Fibroblast of the aortic adventitia (primary cell): ENCODE data around the gene TMCO1. TPM values are rescaled to one million over a fixed set of nuclear protein-coding genes. Genes with fewer than 3 reads are reported as not detected.
"Not testable (repeated sequence)": the region's sequence is repeated elsewhere in the genome, so short reads cannot be mapped to it uniquely, and the experiment has no call there.

Source experiments
- DNase-seq: peaks from one replicate; pipeline ENCODE4 v3.0.0-alpha.2; 2010; ENCODE audit warnings: low read depth
- H3K4me3 ChIP-seq: 2 replicates; pipeline ENCODE4 v1.5.1; 2011; ENCODE audit warnings: low read depth, mild to moderate bottlenecking, control low read depth, low read length, moderate library complexity
- total RNA-seq: library from RNA; depleted of rRNA; stranded (reverse); fragments of >200 nt; gene quantifications from 2 replicates; pipeline ENCODE4 v1.2.3, GENCODE V29; 2012; ENCODE audit warnings: low replicate concordance
- TF ChIP-seq, protein P1 (sequence below): IDR thresholded peaks from 2 replicates; pipeline ENCODE4 v1.5.1; 2011; ENCODE audit warnings: mild to moderate bottlenecking, low read length, control low read depth, inconsistent platforms; ENCODE audit not compliant: insufficient read depth

The TMCO1 gene
- total RNA-seq, 1 donor, result 112 TPM

DNA sequence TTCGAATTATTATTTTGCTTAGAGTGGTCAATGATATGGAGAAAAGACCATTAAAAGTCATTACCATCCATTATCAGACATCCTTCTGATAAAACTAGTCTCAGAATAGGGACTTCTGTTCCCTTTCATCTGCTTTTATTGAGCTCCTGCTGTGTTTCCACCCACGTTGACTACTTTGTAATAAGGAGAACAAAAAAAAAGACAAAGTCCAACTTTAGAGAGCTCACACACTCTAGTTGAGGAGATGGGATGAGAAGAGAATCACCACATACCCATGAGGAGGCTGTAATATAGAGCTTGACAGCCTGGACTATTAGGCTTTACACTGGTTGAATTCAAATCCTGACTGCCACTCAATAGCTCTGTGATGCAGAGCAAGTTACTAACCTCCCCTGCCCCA, 42.5 kb downstream of the TMCO1 start:
- TF ChIP-seq, protein P1, sequence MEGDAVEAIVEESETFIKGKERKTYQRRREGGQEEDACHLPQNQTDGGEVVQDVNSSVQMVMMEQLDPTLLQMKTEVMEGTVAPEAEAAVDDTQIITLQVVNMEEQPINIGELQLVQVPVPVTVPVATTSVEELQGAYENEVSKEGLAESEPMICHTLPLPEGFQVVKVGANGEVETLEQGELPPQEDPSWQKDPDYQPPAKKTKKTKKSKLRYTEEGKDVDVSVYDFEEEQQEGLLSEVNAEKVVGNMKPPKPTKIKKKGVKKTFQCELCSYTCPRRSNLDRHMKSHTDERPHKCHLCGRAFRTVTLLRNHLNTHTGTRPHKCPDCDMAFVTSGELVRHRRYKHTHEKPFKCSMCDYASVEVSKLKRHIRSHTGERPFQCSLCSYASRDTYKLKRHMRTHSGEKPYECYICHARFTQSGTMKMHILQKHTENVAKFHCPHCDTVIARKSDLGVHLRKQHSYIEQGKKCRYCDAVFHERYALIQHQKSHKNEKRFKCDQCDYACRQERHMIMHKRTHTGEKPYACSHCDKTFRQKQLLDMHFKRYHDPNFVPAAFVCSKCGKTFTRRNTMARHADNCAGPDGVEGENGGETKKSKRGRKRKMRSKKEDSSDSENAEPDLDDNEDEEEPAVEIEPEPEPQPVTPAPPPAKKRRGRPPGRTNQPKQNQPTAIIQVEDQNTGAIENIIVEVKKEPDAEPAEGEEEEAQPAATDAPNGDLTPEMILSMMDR, result no peak
- DNase-seq, result no peak
- H3K4me3 ChIP-seq, result no peak overlapping the region

DNA sequence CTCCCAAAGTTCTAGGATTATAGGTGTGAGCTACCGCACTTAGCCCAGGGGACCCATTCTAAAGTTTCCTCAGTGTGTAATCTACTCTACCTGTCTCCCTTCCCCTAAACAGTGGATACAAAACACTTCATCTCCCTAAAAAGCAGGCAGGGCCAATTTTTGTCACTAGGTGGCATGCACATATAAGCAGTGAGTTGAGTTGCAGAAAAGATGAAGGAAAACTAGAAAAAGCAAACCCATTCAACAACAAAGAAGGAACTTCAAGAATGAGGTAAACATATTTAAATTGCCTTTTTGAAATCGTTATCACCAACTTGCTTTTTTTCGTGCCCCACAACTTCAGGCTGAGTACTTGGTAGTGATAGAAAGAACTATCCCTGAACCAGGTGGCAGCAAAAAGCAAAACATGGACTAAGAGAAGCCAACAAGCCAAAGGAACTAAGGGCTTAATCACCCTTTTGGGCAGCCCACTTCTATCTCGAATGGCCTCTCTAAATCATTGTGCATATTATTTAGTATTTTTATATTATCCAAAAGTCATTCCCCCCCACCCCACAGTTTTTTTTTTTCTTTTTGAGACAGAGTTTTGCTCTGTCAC, 50.7 kb downstream of the TMCO1 start:
- TF ChIP-seq, protein P1, result peak; percentile 94
- H3K4me3 ChIP-seq, result no peak overlapping the region
- peak; percentile 82 for DNase-seq

DNA sequence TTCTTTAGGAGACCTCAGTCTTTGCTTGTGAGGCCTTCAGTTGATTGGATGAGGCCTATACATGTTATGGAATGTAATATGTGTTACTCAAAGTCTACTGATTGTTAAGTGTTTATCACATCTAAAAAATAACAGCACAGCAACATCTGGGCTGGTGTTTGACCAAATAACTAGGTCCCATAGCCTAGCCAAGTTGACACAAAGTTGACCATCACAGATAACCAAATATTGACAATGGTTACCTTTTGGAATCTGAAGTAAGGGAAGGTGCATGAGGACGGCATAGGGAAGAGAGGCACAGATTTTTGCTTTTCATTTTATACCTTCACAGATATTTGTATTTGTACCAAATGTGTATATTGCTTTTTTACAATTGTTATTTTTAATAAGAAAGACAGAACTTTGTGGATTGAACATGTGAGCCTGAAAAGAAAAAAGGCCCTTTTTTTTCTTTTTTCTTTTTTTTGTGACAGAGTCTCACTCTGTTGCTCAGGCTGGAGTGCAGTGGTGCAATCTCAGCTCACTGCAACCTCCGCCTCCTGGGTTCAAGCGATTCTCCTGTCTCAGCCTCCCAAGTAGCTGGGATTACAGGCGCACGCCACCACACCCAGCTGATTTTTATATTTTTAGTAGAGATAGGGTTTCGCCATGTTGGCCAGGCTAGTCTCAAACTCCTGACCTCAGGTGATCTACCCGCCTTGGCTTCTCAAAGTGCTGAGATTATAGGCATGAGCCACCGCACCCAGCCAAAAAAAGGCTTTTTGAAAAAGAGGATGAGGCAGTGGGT, 52.2 kb downstream of the TMCO1 start:
- DNase-seq, H3K4me3 ChIP-seq: not testable (repeated sequence)

DNA sequence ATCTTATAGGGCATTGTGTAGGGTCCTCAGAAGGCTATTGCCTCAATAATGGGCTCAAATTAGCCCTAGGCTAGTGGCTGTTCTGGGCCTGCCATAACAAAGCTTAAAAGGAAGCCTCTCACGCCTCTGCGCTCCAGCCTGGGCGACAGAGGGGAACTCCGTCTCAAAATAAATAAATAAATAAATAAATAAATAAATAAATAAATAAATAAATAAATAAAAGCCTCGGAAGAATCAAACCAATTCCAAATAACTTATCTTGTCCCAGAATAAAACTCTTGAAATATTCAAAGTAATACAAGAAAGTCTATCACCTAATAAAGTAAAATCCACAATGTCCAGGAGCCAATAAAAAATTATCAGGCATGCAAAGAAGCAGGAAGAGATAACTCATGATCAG, 55.9 kb downstream of the TMCO1 start:
- no peak for DNase-seq
- TF ChIP-seq, protein P1, result no peak
- H3K4me3 ChIP-seq, result no peak overlapping the region

DNA sequence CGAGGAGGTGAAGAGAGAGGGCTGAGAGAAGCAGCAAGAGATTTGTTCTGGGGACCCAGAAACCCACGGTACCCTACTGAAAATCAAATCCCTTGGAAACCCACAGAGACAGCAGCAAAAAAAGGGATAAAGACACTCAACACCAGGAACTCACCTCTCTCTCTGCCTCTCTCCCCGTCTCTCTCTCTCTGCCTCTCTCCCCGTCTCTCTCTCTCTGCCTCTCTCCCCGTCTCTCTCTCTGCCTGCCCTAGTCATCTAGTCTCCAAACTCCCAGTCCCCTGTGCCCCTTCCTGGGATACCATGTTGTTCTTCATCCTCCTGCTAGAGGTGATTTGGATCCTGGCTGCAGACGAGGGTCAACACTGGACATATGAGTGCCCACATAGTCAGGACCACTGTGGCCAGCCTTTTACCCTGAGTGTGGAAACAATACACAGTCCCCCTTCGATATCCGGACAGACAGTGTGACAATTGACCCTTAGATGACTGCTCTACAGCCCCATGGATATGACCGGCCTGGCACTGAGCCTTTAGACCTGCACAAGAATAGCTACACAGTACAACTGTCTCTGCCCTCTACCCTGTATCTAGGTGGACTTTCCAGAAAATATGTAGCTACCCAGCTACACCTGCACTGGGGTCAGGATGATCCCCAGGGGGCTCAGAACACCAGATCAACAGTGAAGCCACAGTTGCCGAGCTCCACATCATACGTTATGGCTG, 60.5 kb downstream of the TMCO1 start:
- DNase-seq, result no peak
- TF ChIP-seq, protein P1, result no peak
- no peak overlapping the region for H3K4me3 ChIP-seq

DNA sequence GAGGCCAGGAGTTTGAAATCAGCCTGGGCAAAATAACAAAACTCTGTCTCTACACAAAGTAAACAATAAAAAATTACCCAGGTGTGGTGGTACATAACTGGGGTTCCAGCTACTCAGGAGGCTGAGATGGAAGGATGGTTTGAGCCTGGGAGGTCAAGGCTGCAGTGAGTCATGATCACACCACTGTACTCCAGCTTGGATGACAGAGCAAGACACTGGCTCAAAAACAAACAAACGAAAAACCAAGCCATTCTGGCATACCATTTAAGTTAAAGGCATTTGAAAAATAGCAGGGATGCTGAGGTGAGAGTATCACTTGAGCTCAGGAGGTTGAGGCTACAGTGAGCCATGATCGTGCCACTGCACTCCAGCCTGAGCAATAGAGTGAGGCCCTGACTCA, 65.0 kb downstream of the TMCO1 start:
- H3K4me3 ChIP-seq, result no peak overlapping the region
- TF ChIP-seq, protein P1, result no peak
- DNase-seq, result no peak

DNA sequence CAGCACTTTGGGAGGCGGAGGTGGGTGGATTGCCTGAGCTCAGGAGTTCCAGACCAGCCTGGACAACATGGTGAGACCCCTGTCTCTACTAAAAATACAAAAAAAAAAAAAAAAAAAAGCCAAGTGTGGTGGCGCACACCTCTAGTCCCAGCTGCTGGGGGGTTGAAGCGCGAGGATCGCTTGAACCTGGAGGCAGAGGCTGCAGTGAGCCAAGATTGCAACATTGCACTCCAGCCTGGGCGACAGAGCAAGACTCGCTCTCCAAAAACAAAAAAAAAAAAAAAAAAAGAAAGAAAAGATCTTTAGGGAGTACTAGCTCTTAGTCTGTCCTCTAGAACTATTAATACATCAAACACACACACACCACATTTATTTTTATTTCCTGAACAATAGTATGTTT, 66.7 kb downstream of the TMCO1 start:
- not testable (repeated sequence) for H3K4me3 ChIP-seq, DNase-seq
